Neutrophil (primary cell): Measurements from ENCODE around the gene TYK2.

Experiments
- H3K27ac ChIP-seq: fragments of 200-600 bp; sonication (generic); 2 replicates; pipeline ENCODE4 v1.5.1; 2016; ENCODE audit warnings: mild to moderate bottlenecking, moderate library complexity
- H3K27me3 ChIP-seq: fragments of 200-600 bp; sonication (generic); 2 replicates; pipeline ENCODE4 v1.6.0; 2016; ENCODE audit warnings: mild to moderate bottlenecking
- H3K36me3 ChIP-seq: fragments of 200-600 bp; sonication (generic); 2 replicates; pipeline ENCODE4 v1.5.1; 2017
- H3K4me1 ChIP-seq, 2 experiments: fragments of 200-600 bp in 1 of 2; sonication (generic) in 1 of 2; 1 replicate in 1 of 2; 2 replicates in 1 of 2; pipeline versions ENCODE4 v1.5.1 to v1.6.1; 2013 to 2016; ENCODE audit warnings: low read depth in 1 of 2, low read length in 1 of 2, mild to moderate bottlenecking in 1 of 2, moderate library complexity in 1 of 2; ENCODE audit not compliant: control insufficient read depth in 1 of 2, insufficient read depth in 1 of 2
- H3K4me3 ChIP-seq, 2 experiments: fragments of 200-600 bp in 1 of 2; sonication (generic) in 1 of 2; 1 replicate in 1 of 2; 2 replicates in 1 of 2; pipeline ENCODE4 v1.5.1; 2013 to 2016; ENCODE audit warnings: low read depth in 1 of 2, low read length in 1 of 2, mild to moderate bottlenecking in 1 of 2, moderate library complexity in 1 of 2
- H3K9me3 ChIP-seq: fragments of 200-600 bp; sonication (generic); 2 replicates; pipeline ENCODE4 v1.5.1; 2016
- CTCF ChIP-seq: fragments of 200-600 bp; sonication (generic); IDR thresholded peaks from 2 replicates; pipeline ENCODE4 v1.5.1; 2016; ENCODE audit warnings: antibody characterized with exemption

The TYK2 gene

DNA sequence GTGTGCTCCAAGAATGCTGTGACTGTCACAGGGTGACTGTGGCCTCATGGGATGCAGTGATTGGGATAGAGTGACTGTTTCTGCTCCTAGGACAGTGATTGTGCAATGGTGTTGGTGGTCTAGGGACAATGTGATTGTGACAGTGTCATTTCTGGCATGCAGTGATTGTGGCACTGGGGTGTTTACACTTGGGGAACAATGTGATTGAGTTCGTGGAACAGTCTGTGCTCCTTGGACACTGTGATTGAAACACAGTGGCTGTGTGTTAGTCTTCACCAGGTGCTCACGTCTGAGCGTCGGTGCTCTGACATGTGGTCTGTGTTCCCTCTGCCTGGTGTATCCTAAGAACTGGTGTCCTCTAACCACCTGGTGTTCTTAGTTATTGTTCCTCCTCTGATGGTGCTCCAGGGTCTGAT is 41.7 kb upstream of the TYK2 start:
- H3K27me3 ChIP-seq, result peaks cover 100% of the 10 kb centered on the region
- peaks cover 25 to 32% of the 10 kb centered on the region in 2 experiments for H3K4me1 ChIP-seq

DNA sequence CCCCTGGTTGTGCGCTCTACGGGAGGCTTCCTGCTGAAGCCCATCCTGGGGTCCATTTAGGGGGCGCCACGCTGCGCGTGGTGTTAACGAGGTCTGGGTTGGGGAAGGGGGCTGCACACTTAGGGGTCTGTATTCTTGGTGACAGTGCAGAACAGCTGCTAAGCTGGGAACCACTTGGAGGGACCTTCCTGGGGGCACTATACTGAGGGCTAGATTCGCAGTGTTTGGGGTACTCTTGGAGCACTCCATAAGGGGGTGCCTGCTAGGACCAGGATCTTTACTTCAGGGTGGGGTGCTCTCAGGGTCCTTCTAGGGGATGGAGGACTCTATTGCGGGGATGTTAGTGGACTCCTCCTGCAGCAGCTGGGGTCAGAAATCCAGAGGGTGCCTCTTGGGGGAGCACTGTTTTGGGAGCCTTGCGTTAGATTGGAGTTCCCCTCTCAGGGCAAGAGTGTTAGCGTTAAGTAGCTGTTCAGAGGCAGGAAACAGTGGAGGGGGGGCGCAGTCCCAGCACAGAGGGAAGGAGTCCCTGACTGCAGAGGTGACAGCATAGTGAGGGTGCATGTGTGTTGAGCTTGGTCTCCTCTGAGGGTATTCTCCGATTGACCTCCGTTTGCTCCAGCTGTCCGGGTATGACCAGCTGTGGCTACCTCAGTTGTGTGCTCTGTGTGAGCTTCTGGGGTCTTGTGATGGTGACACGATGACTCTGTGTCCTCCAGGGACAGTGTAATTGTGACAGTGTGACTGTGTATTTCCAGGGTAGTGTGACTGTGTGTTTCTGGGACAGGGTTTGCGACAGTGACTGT is 41.1 kb upstream of the TYK2 start:
- Histone ChIP-seq H3K27me3 (peaks cover 100% of the 10 kb centered on the region), H3K36me3 (no peaks in the 10 kb centered on the region), H3K4me1 (peaks cover 25 to 38% of the 10 kb centered on the region in 2 experiments), H3K4me3 (no peak overlapping the region), H3K9me3 (no peaks in the 10 kb centered on the region), H3K27ac (no peak overlapping the region)
- no peak for TF ChIP-seq CTCF

More for the DNA sequence above, 41.7 kb upstream of the TYK2 start:
- Histone ChIP-seq H3K27ac (no peak overlapping the region), H3K9me3 (no peaks in the 10 kb centered on the region), H3K36me3 (no peaks in the 10 kb centered on the region), H3K4me3 (no peak overlapping the region)
- no peak for TF ChIP-seq CTCF

- Histone ChIP-seq H3K4me1 (peaks cover 27 to 43% of the 10 kb centered on the region in 2 experiments), H3K36me3 (no peaks in the 10 kb centered on the region), H3K9me3 (no peaks in the 10 kb centered on the region), H3K27me3 (peaks cover 100% of the 10 kb centered on the region), H3K27ac (no peak within 1 kb of the TSS), H3K4me3 (no peak within 1 kb of the TSS)
- no peak for TF ChIP-seq CTCF
Measured at GRCh38 chr19:10420444-10421239, 40.3 kb upstream of the TYK2 start, which contains the start of gene PDE4A. Gene PDE4A, plus strand, starts transcription at chr19:10420538. Its CDS starts 227 bp downstream, at chr19:10420765.

GRCh38 chr19:10419646-10420443 is 39.5 kb upstream of the TYK2 start:
- Histone ChIP-seq H3K36me3 (no peaks in the 10 kb centered on the region), H3K4me3 (no peak overlapping the region), H3K27me3 (peaks cover 100% of the 10 kb centered on the region), H3K9me3 (no peaks in the 10 kb centered on the region), H3K4me1 (peaks cover 19 to 36% of the 10 kb centered on the region in 2 experiments), H3K27ac (no peak overlapping the region)
- no peak for TF ChIP-seq CTCF

GRCh38 chr19:10419200-10419645 is 38.9 kb upstream of the TYK2 start:
- Histone ChIP-seq H3K9me3 (no peaks in the 10 kb centered on the region), H3K27ac (no peak overlapping the region), H3K4me1 (peaks cover 13 to 29% of the 10 kb centered on the region in 2 experiments), H3K27me3 (peaks cover 98% of the 10 kb centered on the region), H3K4me3 (no peak overlapping the region), H3K36me3 (no peaks in the 10 kb centered on the region)
- TF ChIP-seq CTCF, result no peak
